Inferior parietal cortex (tissue), 1 donor: Measurements from ENCODE around the gene GART.
"Not testable (repeated sequence)": the region's sequence is repeated elsewhere in the genome, so short reads cannot be mapped to it uniquely, and the experiment has no call there.

ENCODE experiments used
- DNase-seq: peaks from one replicate; pipeline ENCODE4 v3.0.0-alpha.2; 2016; ENCODE audit errors: extremely low spot score

The GART gene

GRCh38 chr21:33512481-33512880 is 29.4 kb downstream of the GART start:
- DNase-seq, result no peak

DNA sequence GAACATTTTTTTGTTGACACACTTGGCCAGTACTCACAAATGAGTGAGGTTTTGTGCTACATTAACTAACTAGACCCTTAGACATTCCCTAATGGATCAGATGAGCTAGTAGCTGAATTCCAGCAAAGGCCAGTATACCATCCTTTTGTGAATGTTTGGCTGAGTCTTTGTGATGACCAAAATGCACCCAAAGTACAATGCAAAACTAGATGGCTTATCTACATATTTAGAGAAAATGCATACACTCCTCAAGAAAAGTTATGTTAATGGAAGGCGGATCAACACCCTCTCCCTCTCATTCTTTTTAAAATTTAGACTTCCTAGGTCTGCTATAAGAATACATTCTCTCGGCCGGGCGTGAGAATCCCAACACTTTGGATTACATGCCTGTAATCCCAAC is 30.3 kb downstream of the GART start:
- no peak for DNase-seq

GRCh38 chr21:33510826-33511225 is 31.1 kb downstream of the GART start:
- DNase-seq, result peak; percentile 5

DNA sequence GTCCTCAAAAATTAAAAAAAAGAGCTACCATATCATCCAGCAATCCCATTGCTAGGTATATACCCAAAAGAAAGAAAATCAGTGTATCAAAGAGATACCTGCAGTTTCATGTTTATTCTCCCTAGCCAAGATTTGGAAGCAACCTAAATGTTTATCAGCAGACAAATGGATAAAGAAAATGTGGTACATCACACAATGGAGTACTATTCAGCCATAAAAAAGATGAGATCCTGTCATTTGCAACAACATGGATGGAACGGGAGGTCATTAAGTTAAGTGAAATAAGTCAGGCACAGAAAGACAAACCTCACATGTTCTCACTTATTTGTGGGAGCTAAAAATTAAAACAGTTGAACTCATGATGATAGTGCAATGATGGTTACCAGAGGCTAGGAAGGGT is 34.9 kb downstream of the GART start:
- not testable (repeated sequence) for DNase-seq

DNA sequence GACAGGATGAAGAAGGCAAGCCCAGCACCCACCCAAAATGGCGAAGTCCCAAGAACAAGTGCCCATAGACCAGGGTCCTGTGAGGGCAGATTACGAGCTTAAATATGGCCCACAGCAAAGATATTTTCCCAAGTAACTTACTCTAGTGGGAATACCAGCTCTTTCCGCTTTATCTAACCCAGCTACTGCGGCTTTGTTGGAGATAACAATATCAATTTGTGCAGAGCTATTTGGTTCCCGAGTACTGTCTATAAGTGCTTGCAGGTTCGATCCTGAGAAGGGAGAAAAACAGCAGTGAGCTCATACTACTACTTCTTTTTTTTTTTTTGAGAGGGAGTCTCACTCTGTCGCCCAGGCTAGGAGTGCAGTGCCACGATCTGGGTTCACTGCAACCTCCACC is 36.1 kb downstream of the GART start:
- no peak for DNase-seq

DNA sequence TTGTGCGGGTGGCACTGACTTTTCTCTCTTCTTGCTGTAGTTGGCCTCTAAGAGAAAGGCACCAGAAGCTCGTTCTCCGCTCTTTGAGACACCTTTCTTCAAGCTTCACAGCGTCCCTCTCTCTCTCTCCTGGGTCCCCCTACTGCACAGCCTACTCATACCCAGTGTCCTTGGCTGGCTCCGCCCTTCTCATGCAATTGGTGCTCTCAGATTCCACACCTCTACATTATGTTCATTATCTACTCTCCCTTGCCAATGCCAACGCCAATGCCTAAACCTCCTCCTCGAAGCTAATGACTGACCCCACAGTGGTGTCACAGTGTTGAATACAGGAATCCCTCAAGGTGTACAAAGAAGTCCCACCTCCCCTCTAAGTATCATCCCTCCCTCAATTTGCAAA is 45.6 kb downstream of the GART start:
- DNase-seq, result no peak

DNA sequence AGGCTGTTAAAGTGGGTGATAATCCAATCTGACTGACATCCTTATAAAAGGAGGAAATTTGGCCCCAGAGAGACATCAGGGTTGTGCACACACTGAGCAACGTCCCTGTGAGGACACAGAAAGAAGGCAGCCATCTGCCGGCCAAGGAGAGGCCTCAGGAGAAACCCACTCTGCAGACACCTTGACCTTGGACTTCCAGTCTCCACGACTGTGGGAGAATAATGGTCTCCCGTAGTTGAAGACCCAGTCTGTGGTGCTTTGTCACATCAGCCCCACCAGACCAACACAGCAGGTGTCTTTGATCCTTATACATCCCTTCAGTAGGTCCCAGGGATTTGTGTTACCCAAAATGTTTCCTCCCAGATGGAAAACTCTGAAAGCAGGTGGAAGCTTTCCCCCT is 46.2 kb downstream of the GART start:
- no peak for DNase-seq

DNA sequence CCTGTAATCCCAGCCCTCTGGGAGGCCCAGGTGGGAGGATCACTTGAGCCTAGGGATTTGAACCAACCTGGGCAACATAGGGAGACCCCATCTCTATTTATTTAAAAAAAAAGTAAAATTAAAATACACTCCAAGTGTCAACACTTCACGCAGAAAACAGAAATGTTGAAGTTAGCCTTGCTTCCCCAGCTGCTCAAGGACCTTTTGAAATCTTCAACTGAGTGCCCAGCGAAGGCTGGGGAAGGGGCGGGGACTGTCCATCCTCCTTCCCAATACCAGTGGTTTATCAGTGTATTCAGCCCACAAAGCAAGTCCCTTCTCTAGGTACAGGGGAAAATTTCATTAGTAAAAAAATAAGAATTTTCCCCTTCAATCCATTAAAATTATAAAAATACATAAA is 48.2 kb downstream of the GART start:
- no peak for DNase-seq

- DNase-seq, result no peak
These were observed 49.3 kb downstream of the GART start for GRCh38 chr21:33492571-33492970.

DNA sequence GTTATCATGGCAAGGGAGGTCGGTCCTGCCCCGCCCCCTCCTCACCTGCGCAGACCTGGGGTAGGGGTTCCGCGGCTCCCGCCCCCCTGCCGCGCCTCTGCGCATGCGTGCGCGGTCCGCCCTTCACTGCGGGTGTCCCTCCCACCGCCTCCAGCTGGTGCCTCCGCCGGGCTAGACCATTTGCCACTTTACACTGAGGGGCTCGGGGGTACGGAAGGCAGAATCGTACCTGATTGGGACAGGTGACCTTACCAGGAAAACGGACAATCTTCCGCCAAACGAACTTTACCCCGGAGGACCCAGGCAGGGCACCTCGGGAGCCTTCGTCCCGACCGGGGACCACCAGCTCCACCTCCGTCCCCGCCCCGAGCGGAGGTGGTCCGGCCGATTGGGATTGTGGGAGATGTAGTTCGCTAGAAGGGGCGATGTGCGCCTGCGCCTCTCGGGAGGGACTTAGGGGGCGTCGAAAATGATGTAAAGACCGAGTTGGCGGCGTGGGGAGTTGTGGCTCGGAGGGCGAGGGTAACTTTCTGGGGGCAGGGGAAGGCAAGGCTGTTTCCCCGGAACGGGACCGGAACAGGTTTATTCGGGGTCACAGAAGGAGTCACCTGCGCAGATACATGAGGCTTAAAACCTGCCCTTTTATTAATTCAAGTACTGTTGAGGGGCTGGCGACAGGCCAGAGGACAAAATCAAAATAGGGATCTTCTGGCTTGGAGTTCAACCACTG is 50.4 kb downstream of the GART start, which contains the start of gene DNAJC28:
Gene DNAJC28, minus strand, starts transcription at position 344 of the 730 bp plus-strand sequence. CDS start 2,323 bp downstream, outside the sequence.
- peak; percentile 99 for DNase-seq

DNA sequence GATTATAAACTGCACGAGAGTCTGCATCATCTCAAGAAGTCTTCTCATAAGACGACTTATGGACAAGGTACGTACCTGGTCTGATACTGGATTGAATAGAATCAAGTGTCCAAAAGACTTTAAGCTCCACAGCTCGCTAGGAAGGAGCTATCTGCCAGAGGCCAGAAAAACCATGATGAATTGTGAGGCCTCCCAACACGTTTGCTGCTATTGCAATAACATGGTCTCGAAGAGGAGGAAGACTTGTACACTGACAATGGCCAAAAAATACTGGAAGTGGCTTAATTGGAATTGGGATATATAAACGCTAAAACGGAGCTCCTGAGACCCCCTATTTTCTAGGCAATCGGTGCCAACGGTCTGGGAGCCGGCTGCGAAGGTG is 50.9 kb downstream of the GART start:
- DNase-seq, result peak; percentile 56

DNA sequence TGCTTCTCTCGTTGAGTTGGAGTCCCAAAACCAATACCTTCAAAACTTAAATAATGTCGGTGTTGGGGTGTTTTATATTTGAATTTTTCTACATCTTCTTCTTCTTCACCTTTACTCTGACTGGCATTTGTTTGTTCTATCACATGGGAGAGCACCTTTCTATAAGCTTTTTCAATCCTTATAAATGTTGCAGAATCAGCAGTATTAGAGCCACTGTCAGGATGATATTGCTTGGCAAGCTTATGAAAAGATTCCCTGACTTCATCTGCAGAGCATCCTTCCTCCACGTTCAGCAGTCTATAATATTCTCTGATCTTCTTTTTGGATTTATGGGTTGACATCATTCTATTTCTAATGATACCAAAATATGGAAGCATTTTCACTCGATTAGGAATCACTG is 53.0 kb downstream of the GART start:
- no peak for DNase-seq

DNA sequence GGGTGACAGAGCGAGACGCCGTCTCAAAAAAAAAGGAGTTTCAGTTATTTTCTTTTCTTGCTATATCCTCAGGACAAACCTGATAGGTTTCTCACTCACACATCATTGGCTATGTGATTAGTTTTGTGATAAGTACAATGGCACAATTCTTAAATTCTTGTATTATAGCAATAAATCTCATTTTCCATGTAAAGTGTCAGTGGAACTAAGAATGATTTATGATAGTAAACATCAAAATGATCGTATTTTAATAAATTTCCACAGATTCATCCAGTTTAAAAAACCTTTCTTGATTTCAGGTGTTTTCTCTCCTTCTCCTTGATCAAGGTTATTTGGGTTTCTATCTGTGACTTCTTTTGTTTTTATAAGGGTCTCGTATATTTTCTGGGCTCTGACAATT is 53.9 kb downstream of the GART start:
- DNase-seq, result no peak

DNA sequence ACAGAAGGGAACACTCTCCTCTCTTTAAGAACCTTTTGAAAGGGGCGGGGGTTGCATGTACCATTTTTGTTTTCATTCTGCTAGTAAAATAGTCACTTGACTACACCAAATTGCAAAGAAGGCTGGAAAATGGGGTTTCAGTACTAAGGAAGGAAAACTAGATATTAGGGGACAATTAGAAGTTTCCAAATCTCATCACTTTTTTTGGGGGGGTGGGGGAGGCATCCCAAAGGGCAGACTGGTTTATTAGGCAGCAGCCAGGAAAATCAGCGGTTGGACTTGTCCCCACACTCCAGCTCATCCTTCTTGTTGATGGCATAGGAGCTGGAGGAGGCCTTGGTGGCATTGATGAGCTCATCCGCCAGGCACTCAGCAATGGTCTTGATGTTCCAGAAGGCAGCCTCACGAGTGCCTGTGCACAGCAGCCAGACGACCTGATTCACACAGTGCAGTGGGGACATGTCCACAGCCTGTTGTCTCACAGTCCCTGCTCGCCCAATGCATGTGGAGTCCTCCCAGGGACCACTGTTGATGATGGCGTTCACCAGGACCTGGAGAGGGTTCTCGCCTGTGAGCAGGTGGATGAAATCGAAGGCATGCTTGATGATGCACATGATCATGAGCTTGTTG is 60.5 kb downstream of the GART start:
- DNase-seq, result no peak

- DNase-seq, result no peak
These were observed 61.3 kb downstream of the GART start for GRCh38 chr21:33480481-33481103.

- peak; percentile 89 for DNase-seq
These were observed 62.0 kb downstream of the GART start, which contains the start of gene TMEM50B for GRCh38 chr21:33479679-33480480. Gene TMEM50B (minus strand): TSS chr21:33479974. CDS start chr21:33468885, 11,089 bp downstream.

- DNase-seq, result peak; percentile 27
These were observed 62.8 kb downstream of the GART start for GRCh38 chr21:33478935-33479678.

- no peak for DNase-seq
These were observed 63.7 kb downstream of the GART start for GRCh38 chr21:33478182-33478581.

GRCh38 chr21:33477066-33477465 is 64.9 kb downstream of the GART start:
- no peak for DNase-seq

DNA sequence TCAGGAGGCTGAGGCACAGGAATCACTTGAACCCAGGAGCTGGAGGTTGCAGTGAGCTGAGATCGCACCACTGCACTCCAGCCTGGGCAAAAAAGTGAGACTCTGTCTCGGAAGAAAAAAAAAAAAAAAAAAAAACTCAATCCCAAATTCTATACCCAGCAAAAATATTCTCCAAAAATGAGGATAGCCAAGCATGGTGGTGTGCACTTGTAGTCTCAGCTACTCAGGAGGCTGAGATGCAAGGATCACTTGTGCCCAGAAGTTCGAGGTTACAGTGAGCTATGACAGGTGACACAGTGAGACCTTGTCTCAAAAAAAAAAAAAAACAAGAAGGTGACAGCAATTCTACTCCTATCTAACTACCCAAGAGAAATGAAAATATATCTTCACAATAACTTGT is 68.6 kb downstream of the GART start:
- no peak for DNase-seq

DNA sequence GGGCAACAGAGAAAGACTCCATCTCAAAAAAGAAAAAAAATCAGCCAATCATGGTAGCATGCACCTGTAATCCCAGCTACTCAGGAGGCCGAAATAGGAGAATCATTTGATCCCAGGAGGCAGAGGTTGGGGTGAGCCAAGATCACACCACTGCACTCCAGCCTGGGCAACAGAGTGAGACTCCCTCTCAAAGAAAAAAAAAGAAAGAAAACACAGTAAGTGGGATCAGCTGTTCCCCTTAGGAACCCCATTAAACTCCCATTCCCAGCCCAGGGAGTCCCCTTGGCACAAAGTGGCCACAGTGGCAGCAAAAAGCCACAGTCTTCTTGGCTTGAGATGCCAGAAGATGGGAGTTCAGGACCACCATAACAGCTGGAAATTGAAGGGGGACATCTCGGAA is 71.2 kb downstream of the GART start:
- DNase-seq, result no peak
